Uterus (tissue), 2 donors: ENCODE data around the gene LRP1B.

Experiments used
- POLR2A ChIP-seq, 2 donors: fragments of 450-650 bp; IDR thresholded peaks; one replicate each; pipeline ENCODE4 v1.6.1; 2016; ENCODE audit warnings: antibody characterized with exemption in 2 of 2, mild to moderate bottlenecking in 1 of 2, moderate library complexity in 1 of 2
- TF ChIP-seq, protein P1 (sequence below), 4 experiments: fragments of 200-600 bp in 2 of 4; fragments of 450-650 bp in 2 of 4; sonication (generic) in 2 of 4; IDR thresholded peaks; one replicate each; pipeline ENCODE4 v1.5.1; 2016 to 2019; ENCODE audit warnings: antibody characterized with exemption in 4 of 4, mild to moderate bottlenecking in 2 of 4, moderate library complexity in 1 of 4

- TF ChIP-seq, protein P1, sequence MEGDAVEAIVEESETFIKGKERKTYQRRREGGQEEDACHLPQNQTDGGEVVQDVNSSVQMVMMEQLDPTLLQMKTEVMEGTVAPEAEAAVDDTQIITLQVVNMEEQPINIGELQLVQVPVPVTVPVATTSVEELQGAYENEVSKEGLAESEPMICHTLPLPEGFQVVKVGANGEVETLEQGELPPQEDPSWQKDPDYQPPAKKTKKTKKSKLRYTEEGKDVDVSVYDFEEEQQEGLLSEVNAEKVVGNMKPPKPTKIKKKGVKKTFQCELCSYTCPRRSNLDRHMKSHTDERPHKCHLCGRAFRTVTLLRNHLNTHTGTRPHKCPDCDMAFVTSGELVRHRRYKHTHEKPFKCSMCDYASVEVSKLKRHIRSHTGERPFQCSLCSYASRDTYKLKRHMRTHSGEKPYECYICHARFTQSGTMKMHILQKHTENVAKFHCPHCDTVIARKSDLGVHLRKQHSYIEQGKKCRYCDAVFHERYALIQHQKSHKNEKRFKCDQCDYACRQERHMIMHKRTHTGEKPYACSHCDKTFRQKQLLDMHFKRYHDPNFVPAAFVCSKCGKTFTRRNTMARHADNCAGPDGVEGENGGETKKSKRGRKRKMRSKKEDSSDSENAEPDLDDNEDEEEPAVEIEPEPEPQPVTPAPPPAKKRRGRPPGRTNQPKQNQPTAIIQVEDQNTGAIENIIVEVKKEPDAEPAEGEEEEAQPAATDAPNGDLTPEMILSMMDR (IDR thresholded peaks at IDR 0.05): no peak
- no peak for TF ChIP-seq POLR2A (IDR thresholded peaks at IDR 0.05)
These were observed 1360.2 kb downstream of the LRP1B start for GRCh38 chr2:140770645-140771044.
